Esophagus squamous epithelium (tissue), 4 donors: Measurements from ENCODE around the gene HTR6.

Source experiments
- POLR2A ChIP-seq, 4 donors: fragments of 450-650 bp; IDR thresholded peaks; one replicate each; pipeline ENCODE4 v1.6.1; 2017; ENCODE audit warnings: antibody characterized with exemption in 4 of 4, mild to moderate bottlenecking in 4 of 4, moderate library complexity in 3 of 4
- TF ChIP-seq, protein P1 (sequence below), 6 experiments: fragments of 450-650 bp in 4 of 6; fragments of 200-600 bp in 2 of 6; sonication (generic) in 2 of 6; IDR thresholded peaks; one replicate each; pipeline ENCODE4 v1.5.1; 2016 to 2019; ENCODE audit warnings: antibody characterized with exemption in 6 of 6, mild to moderate bottlenecking in 4 of 6, moderate library complexity in 4 of 6

GRCh38 chr1:19685994-19686393 is 21.3 kb downstream of the HTR6 start:
- no peak for TF ChIP-seq POLR2A (IDR thresholded peaks at IDR 0.05)
- TF ChIP-seq, protein P1, sequence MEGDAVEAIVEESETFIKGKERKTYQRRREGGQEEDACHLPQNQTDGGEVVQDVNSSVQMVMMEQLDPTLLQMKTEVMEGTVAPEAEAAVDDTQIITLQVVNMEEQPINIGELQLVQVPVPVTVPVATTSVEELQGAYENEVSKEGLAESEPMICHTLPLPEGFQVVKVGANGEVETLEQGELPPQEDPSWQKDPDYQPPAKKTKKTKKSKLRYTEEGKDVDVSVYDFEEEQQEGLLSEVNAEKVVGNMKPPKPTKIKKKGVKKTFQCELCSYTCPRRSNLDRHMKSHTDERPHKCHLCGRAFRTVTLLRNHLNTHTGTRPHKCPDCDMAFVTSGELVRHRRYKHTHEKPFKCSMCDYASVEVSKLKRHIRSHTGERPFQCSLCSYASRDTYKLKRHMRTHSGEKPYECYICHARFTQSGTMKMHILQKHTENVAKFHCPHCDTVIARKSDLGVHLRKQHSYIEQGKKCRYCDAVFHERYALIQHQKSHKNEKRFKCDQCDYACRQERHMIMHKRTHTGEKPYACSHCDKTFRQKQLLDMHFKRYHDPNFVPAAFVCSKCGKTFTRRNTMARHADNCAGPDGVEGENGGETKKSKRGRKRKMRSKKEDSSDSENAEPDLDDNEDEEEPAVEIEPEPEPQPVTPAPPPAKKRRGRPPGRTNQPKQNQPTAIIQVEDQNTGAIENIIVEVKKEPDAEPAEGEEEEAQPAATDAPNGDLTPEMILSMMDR (IDR thresholded peaks at IDR 0.05) = no peak
